ENCODE data around the gene KLHL12. TPM values are rescaled to one million over a fixed set of nuclear protein-coding genes. Genes with fewer than 3 reads are reported as not detected.

KLHL12 gene
- total and polyA plus RNA-seq, 10 of the 15 experiments (the other 5 are each of a cell fraction or from before 2014, with no cell fraction given) = 16.0 to 53.8 (median 30.3) TPM

DNA sequence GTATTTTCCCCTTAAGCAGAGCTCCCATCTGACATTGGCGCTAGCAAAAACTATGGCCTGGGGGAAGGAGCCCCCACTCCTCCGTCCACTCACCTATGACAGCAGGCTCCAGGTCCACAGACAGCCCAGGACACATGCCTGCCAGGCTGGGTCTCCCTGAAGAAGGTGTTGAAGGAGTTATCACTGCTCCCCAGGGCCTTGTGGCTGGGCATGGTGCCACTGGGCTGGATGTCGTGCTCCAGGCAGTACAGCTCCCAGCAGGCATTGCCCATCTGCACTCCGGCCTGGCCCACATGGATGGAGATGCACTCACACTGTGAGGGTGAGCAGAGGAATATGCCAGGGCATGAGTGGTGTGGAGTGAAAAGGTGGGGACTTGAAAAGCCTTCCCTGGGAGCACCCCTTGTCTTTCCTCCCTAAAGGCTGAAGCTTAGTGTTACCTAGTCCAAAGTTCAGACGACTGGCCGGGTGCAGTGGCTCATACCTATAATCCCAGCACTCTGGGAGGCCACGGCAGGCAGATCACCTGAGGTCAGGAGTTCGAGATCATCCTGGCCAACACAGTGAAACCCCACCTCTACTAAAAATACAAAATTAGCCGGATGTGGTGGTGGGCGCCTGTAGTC lies 68.1 kb downstream of the KLHL12 start:
- no TSS peak for BruUV-seq (replicated peaks)
- CTCF ChIA-PET = interaction anchor here (1.0 kb wide), 2 partner anchors 109 to 139 kb away, joined by 3 read pairs; no protein-coding TSS in a partner anchor
- TF ChIP-seq, protein P1, sequence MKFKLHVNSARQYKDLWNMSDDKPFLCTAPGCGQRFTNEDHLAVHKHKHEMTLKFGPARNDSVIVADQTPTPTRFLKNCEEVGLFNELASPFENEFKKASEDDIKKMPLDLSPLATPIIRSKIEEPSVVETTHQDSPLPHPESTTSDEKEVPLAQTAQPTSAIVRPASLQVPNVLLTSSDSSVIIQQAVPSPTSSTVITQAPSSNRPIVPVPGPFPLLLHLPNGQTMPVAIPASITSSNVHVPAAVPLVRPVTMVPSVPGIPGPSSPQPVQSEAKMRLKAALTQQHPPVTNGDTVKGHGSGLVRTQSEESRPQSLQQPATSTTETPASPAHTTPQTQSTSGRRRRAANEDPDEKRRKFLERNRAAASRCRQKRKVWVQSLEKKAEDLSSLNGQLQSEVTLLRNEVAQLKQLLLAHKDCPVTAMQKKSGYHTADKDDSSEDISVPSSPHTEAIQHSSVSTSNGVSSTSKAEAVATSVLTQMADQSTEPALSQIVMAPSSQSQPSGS (IDR thresholded peaks at IDR 0.05; ENCODE audit: low read length) = no peak
- TF ChIP-seq IKZF2 (IDR thresholded peaks at IDR 0.05) (no peak), SP1 (IDR thresholded peaks at IDR 0.05; ENCODE audit: low read depth, low read length) (no peak), PAX8 (IDR thresholded peaks at IDR 0.05) (no peak), KDM1A (IDR thresholded peaks at IDR 0.05; ENCODE audit: borderline replicate concordance) (no peak), ZNF217 (IDR thresholded peaks at IDR 0.05) (no peak), ATF7 (IDR thresholded peaks at IDR 0.05; ENCODE audit: low read depth) (no peak), ZNF24 (IDR thresholded peaks at IDR 0.05) (no peak), RELA (IDR thresholded peaks at IDR 0.05; ENCODE audit: borderline replicate concordance, partially characterized antibody) (no peak)

More for the DNA sequence above, 68.1 kb downstream of the KLHL12 start:
- H3K4me3 ChIP-seq = no peak overlapping the region
- FAIRE-seq (no peak), DNase-seq (ENCODE audit: low read depth, low spot score) (no peak), ATAC-seq (no peak)
- ChIA-PET POLR2A (no interaction called here), SMC1A (ENCODE audit: uncharacterized antibody, unreplicated experiment) (interaction anchor here (1.1 kb wide), 1 partner anchor 11 kb away, joined by 3 read pairs; no protein-coding TSS in a partner anchor), RAD21 (ENCODE audit: unreplicated experiment) (no interaction called here)
- no peak overlapping the region for H3K9ac ChIP-seq (ENCODE audit: control insufficient read depth, insufficient read depth, low read length)
- 66% methylated on average over 10 of the region's 10 CpGs for WGBS (ENCODE audit: insufficient coverage, insufficient replicate concordance, low lambda C conversion rate, missing lambda C conversion rate)
- no peaks in the 10 kb centered on the region for H3K4me1 ChIP-seq (ENCODE audit: control insufficient read depth, insufficient read depth, low read length)
- no peaks in the 10 kb centered on the region for H3K36me3 ChIP-seq (ENCODE audit: control insufficient read depth in 2 of 2, insufficient read depth in 2 of 2, low read length in 1 of 2)
- H2AFZ ChIP-seq (ENCODE audit: control insufficient read depth, low read depth, low read length) = no peak overlapping the region
- H3K9me3 ChIP-seq (replicated peaks; ENCODE audit: control insufficient read depth, insufficient read depth, low read length) = no peaks in the 10 kb centered on the region
- no peaks in the 10 kb centered on the region for H3K79me2 ChIP-seq (ENCODE audit: control insufficient read depth, insufficient read depth, low read length)
- in situ Hi-C loops (cut with MboI) = no loop called here
- peaks cover 5 to 7% of the 10 kb centered on the region in 2 experiments; a peak in 3 of 4 replicates for H3K27me3 ChIP-seq (replicated peaks in 1 of 2; ENCODE audit: control insufficient read depth in 2 of 2, insufficient read depth in 2 of 2, low read length in 1 of 2)
- intact Hi-C loops (cut with micrococcal nuclease; ENCODE audit: unreplicated experiment) = no loop called here
- H3K4me2 ChIP-seq (ENCODE audit: control insufficient read depth, insufficient read depth) = no peak overlapping the region
- H4K20me1 ChIP-seq (ENCODE audit: control insufficient read depth, insufficient read depth) = no peaks in the 10 kb centered on the region
- no peak overlapping the region for H3K27ac ChIP-seq (ENCODE audit: control insufficient read depth, insufficient read depth)
